Measurements from ENCODE around the gene NSUN7.

NSUN7 gene

DNA sequence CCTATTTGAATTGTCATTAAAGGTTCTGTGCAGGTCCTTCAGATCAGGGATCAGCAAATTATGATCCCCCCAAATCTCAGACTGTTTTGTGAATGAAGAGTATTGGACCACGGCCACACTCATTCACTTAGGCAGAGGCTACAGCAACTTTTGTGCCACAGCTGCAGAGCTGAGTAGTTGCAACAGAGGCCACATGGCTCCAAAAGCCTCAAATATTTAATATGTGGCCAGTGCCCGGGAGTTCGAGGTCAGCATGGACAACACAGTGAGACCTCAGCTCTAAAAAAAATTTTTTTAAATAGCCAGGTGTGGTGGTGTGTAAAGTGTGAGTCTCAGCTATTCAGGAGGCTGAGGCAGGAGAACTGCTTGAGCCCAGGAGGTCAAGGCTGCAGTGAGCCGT, 100.7 kb downstream of the NSUN7 start:
- no peak for DNase-seq

DNA sequence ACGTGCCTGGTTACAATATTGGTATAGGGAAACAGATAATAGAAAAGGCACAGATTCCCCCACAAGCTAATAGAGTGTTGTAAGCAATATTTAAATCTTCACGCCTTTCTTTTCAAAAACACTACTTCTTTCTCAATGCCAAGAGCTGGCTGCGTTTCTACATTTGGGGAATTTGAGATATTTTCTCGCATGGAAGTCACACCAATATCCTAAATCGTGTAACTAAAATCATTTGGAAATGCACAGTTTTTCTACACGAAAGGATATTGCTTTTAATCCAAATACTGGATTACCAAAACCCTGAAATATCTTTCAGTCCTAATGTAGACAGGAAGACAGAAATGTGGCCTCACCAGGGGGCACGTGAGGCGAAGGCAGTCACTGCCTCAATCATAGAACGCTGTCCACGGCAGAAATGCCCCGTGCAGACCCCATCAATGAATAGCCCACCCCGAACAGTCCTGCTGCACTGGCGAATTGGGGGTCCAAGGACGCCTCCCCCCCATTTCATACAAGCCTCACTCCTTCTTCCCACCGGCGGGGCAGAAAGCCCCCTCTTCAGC, 106.6 kb downstream of the NSUN7 start:
- no peak for DNase-seq

DNA sequence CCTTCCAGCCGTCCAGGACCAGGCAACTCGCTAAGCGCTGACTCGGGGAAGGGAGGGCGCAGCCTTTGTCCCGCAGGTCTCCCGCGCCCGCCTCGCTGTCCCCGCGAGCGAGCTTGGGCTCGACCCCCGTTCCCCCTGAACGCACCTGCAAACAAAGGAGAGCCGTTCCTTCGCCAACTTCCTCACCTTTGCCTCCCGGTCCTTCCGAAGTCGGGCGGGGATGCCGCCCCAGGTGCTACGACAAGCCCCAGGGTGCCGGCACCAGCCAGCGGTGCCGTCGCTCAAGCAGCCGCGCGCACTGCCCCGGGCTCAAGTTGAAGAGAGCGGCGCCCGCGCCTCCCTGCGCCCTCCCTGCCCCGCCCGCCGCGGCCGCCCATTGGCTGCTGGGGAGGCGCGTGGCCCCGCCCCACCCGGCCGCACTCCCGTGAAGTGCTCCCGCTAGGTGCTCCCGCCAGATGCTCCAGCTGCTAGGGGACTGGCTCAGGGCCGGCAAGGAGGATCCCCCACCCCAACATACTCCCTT, 107.1 kb downstream of the NSUN7 start:
- peak; percentile 17 to 74 for DNase-seq

DNA sequence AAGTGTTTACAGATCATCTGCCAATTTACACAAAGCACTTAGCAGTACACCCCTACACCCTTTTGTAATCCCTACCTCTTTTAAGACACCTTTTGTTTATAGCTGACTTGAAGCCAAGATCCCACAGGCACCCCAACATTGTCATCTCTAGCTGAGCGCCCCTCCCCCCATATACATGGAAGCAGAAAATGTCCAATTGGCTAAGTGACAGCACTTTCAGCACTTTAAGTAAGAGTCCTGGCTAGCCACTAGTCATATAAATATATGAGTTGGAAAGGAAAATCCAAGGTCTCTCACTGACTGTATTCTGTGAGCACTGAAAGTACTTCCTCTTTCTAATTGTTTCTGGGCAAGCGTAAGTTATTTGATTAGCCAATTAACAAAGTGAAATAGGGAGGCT, 108.2 kb downstream of the NSUN7 start:
- no peak for DNase-seq

DNA sequence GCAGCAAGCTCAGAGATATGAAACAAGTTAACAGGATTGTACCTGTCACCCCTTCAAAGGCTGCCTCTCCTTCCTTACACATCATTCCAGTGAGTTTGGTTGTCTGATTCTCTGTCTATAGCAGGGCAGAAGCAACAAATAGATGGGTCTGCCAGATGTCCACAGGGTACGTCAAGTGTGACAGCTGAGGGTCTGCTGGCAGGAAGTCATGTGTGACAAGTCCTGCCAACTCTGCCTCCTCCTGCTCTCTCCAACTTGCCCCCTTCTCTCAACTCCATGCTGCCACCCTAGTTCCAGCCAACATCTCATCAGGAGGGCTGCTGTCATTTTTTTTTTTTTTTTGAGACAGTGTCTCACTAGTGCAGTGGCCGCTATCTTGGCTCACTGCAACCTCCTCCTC, 109.2 kb downstream of the NSUN7 start:
- DNase-seq = no peak
